Measurements from ENCODE around the gene ZNF853. TPM values are rescaled to one million over a fixed set of nuclear protein-coding genes. Genes with fewer than 3 reads are reported as not detected.

The ZNF853 gene
- total RNA-seq, 1 experiment from 2014 or later, result 3.4 TPM

GRCh38 chr7:6644728-6645127, 29.3 kb downstream of the ZNF853 start:
- Histone ChIP-seq H3K27me3 (replicated peaks; ENCODE audit: insufficient read depth, low read depth, low read length, poor library complexity) (no peaks in the 10 kb centered on the region), H3K4me3 (ENCODE audit: low read depth, low read length, poor library complexity, severe bottlenecking) (no peak overlapping the region), H3K36me3 (ENCODE audit: insufficient read depth, low read length, poor library complexity, severe bottlenecking) (peaks cover 37% of the 10 kb centered on the region), H3K27ac (ENCODE audit: low read depth, low read length, poor library complexity, severe bottlenecking) (no peak overlapping the region), H3K9me3 (ENCODE audit: low read depth, low read length, poor library complexity, severe bottlenecking) (no peaks in the 10 kb centered on the region), H3K4me1 (ENCODE audit: insufficient read depth, low read length, poor library complexity, severe bottlenecking) (no peaks in the 10 kb centered on the region)
- no TSS peak for BruUV-seq (replicated peaks)
- ChIA-PET CTCF (no interaction called here), POLR2A (ENCODE audit: low non-redundant PET) (no interaction called here)
- TF ChIP-seq EZH2 (IDR thresholded peaks at IDR 0.05; ENCODE audit: borderline replicate concordance, low read depth, low read length, poor library complexity, severe bottlenecking), result no peak
- TF ChIP-seq, protein P1, sequence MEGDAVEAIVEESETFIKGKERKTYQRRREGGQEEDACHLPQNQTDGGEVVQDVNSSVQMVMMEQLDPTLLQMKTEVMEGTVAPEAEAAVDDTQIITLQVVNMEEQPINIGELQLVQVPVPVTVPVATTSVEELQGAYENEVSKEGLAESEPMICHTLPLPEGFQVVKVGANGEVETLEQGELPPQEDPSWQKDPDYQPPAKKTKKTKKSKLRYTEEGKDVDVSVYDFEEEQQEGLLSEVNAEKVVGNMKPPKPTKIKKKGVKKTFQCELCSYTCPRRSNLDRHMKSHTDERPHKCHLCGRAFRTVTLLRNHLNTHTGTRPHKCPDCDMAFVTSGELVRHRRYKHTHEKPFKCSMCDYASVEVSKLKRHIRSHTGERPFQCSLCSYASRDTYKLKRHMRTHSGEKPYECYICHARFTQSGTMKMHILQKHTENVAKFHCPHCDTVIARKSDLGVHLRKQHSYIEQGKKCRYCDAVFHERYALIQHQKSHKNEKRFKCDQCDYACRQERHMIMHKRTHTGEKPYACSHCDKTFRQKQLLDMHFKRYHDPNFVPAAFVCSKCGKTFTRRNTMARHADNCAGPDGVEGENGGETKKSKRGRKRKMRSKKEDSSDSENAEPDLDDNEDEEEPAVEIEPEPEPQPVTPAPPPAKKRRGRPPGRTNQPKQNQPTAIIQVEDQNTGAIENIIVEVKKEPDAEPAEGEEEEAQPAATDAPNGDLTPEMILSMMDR (conservative IDR thresholded peaks at IDR 0.05; ENCODE audit: low read depth, low read length), result no peak
- intact Hi-C loops (cut with micrococcal nuclease; ENCODE audit: unreplicated experiment), result no loop called here
- DNase-seq (ENCODE audit: low spot score), result no peak

DNA sequence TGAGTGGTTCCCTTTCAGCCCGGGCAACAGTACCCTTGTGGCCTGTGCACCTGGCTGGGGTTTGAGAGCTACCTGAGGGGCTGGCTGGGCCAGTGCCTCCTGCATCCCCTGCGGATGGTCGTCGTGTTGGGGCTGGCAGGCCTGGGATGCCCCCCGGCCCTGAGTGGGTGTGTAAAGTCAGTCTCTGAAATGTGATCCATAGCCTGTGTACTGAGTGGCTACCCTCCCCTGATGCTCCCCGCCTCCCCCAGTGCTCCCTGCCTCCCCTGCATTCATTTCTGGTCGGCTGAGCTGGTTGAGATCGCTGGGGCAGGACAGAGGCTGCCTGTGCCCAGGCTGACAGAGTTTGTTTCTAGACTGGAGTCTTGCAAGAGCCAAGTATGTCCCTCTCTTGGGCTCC, 31.1 kb downstream of the ZNF853 start:
- Histone ChIP-seq H3K27me3 (replicated peaks; ENCODE audit: insufficient read depth, low read depth, low read length, poor library complexity) (no peaks in the 10 kb centered on the region), H3K36me3 (ENCODE audit: insufficient read depth, low read length, poor library complexity, severe bottlenecking) (peaks cover 37% of the 10 kb centered on the region), H3K9me3 (ENCODE audit: low read depth, low read length, poor library complexity, severe bottlenecking) (no peaks in the 10 kb centered on the region), H3K4me1 (ENCODE audit: insufficient read depth, low read length, poor library complexity, severe bottlenecking) (no peaks in the 10 kb centered on the region), H3K4me3 (ENCODE audit: low read depth, low read length, poor library complexity, severe bottlenecking) (no peak overlapping the region), H3K27ac (ENCODE audit: low read depth, low read length, poor library complexity, severe bottlenecking) (no peak overlapping the region)
- ChIA-PET CTCF (no interaction called here), POLR2A (ENCODE audit: low non-redundant PET) (no interaction called here)
- DNase-seq (ENCODE audit: low spot score), result no peak
- TF ChIP-seq, protein P1 (conservative IDR thresholded peaks at IDR 0.05; ENCODE audit: low read depth, low read length), result no peak
- no peak for TF ChIP-seq EZH2 (IDR thresholded peaks at IDR 0.05; ENCODE audit: borderline replicate concordance, low read depth, low read length, poor library complexity, severe bottlenecking)
- intact Hi-C loops (cut with micrococcal nuclease; ENCODE audit: unreplicated experiment), result no loop called here
- no TSS peak for BruUV-seq (replicated peaks)

DNA sequence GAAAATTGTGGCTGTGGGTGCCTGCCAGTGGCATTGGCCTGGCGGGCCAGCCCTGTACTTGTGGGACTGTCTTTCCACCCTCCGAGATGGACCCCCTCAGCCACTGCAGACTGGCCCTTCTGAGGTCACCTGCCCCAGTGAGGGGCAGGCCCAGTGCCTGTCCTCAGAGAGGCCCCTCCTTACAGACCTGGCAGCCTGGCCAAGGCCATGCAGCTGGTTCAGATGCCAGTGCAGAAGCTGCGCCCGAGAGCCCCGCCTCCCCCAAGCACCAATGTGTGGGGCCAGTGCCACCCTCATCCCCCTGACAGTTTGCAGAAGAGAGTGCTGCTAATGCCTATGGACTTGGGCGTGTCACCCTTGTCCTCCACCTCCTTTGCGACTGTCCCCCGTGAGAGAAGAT, 31.7 kb downstream of the ZNF853 start:
- ChIA-PET POLR2A (ENCODE audit: low non-redundant PET) (no interaction called here), CTCF (no interaction called here)
- TF ChIP-seq, protein P1 (conservative IDR thresholded peaks at IDR 0.05; ENCODE audit: low read depth, low read length), result no peak
- no peak for TF ChIP-seq EZH2 (IDR thresholded peaks at IDR 0.05; ENCODE audit: borderline replicate concordance, low read depth, low read length, poor library complexity, severe bottlenecking)
- intact Hi-C loops (cut with micrococcal nuclease; ENCODE audit: unreplicated experiment), result no loop called here
- DNase-seq (ENCODE audit: low spot score), result no peak
- Histone ChIP-seq H3K27me3 (replicated peaks; ENCODE audit: insufficient read depth, low read depth, low read length, poor library complexity) (no peaks in the 10 kb centered on the region), H3K27ac (ENCODE audit: low read depth, low read length, poor library complexity, severe bottlenecking) (no peak overlapping the region), H3K9me3 (ENCODE audit: low read depth, low read length, poor library complexity, severe bottlenecking) (no peaks in the 10 kb centered on the region), H3K4me3 (ENCODE audit: low read depth, low read length, poor library complexity, severe bottlenecking) (no peak overlapping the region), H3K36me3 (ENCODE audit: insufficient read depth, low read length, poor library complexity, severe bottlenecking) (peaks cover 35% of the 10 kb centered on the region), H3K4me1 (ENCODE audit: insufficient read depth, low read length, poor library complexity, severe bottlenecking) (no peaks in the 10 kb centered on the region)
- BruUV-seq (replicated peaks), result no TSS peak
